Measurements from ENCODE around the gene NUCB1.

NUCB1 gene

DNA sequence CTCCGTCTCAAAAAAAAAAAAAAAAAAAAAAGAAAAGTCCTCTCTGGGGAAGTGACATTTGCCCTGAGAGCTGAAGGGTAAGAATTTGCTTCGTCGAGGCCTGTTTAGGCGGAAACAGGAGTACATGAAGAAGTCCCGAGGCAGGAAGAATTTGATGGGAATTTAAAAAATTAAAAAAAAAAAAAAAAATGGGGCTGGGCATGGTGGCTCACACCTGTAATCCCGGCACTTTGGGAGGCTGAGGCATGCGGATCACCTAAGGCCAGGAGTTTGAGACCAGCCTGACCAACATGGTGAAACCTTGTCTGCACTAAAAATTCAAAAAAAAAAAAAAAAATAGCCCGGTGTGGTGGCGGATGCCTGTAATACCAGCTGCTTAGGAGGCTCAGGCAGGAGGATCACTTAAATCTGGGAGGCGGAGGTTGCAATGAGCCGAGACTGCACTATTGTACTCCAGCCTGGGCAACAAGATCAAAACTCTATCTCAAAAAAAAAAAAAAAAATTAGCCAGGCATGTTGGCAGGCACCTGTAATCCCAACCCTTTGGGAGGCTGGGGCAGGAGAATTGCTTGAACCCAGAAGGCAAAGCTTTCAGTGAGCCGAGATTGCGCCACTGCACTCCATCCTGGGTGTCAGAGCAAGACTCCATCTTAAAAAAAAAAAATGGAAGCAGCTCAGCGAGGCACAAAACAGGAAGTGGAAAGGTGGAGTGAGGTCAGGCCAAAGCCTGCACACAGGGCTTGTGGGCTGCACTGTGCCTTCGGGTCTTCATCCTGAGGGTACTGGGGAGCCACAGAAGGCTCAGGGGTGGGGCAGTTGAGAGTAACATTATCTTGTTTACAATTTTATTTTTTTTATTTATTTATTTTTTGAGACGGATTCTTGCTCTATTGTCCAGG is 59.5 kb downstream of the NUCB1 start:
- TF ChIP-seq, protein P1, sequence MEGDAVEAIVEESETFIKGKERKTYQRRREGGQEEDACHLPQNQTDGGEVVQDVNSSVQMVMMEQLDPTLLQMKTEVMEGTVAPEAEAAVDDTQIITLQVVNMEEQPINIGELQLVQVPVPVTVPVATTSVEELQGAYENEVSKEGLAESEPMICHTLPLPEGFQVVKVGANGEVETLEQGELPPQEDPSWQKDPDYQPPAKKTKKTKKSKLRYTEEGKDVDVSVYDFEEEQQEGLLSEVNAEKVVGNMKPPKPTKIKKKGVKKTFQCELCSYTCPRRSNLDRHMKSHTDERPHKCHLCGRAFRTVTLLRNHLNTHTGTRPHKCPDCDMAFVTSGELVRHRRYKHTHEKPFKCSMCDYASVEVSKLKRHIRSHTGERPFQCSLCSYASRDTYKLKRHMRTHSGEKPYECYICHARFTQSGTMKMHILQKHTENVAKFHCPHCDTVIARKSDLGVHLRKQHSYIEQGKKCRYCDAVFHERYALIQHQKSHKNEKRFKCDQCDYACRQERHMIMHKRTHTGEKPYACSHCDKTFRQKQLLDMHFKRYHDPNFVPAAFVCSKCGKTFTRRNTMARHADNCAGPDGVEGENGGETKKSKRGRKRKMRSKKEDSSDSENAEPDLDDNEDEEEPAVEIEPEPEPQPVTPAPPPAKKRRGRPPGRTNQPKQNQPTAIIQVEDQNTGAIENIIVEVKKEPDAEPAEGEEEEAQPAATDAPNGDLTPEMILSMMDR (IDR thresholded peaks at IDR 0.05), result no peak

GRCh38 chr19:48961051-48961649 is 61.0 kb downstream of the NUCB1 start:
- TF ChIP-seq, protein P1 (IDR thresholded peaks at IDR 0.05), result no peak

- TF ChIP-seq, protein P1 (IDR thresholded peaks at IDR 0.05), result no peak
These were observed 61.5 kb downstream of the NUCB1 start for GRCh38 chr19:48961673-48962028.

GRCh38 chr19:48962029-48962848 is 62.1 kb downstream of the NUCB1 start:
- TF ChIP-seq, protein P1 (IDR thresholded peaks at IDR 0.05), result no peak

DNA sequence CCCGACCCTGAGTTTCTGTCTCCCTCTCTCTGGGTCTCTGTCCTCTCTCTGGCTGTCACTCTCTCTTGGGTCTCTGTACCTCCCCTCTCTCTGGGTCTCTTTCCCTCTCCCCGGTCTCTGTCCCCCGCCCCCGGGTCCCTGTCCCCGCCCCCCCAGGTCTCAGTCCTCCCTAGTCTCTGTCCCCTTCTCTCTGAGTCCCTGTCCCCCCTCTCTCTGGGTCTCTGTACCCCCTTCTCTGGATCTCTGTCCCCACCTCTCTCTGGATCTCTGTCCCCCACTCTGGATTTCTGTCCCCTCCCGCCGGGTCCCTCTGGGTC is 62.7 kb downstream of the NUCB1 start:
- TF ChIP-seq, protein P1 (IDR thresholded peaks at IDR 0.05), result no peak

- TF ChIP-seq, protein P1 (IDR thresholded peaks at IDR 0.05), result no peak
These were observed 63.5 kb downstream of the NUCB1 start for GRCh38 chr19:48963371-48964204.
